Stimulated activated CD4-positive, alpha-beta T cell treated with anti-CD3 and anti-CD28 coated beads, Interleukin-12 subunit alpha, Interleukin-12 subunit beta, amount 100 ng/mL, for 48 hours (primary cell): Measurements from ENCODE around the gene TMC8.
"Not testable (repeated sequence)": the region's sequence is repeated elsewhere in the genome, so short reads cannot be mapped to it uniquely, and the experiment has no call there.

ENCODE experiments used
- DNase-seq, 3 donors: peaks; one replicate each; pipeline ENCODE4 v3.0.0-alpha.2; 2020; ENCODE audit warnings: low read depth in 2 of 3, low spot score in 1 of 3

Gene TMC8

GRCh38 chr17:78110363-78111015 is 20.1 kb upstream of the TMC8 start:
- no peak for DNase-seq

GRCh38 chr17:78111016-78111726 is 19.4 kb upstream of the TMC8 start:
- no peak for DNase-seq

GRCh38 chr17:78111727-78112517 is 18.6 kb upstream of the TMC8 start:
- DNase-seq = no peak

GRCh38 chr17:78112518-78113471 is 17.8 kb upstream of the TMC8 start:
- DNase-seq = peak; percentile 62 to 88 (median 71)

- DNase-seq = no peak
Observed at GRCh38 chr17:78113804-78114785, 16.5 kb upstream of the TMC8 start.

- DNase-seq = no peak
Observed at GRCh38 chr17:78114831-78115723, 15.5 kb upstream of the TMC8 start.

GRCh38 chr17:78115803-78116202 is 14.8 kb upstream of the TMC8 start:
- not testable (repeated sequence) for DNase-seq

- DNase-seq = no peak
Observed at GRCh38 chr17:78116411-78116810, 14.2 kb upstream of the TMC8 start.

GRCh38 chr17:78117027-78117981 is 13.3 kb upstream of the TMC8 start:
- DNase-seq = no peak

- no peak for DNase-seq
Observed at GRCh38 chr17:78118801-78119241, 11.8 kb upstream of the TMC8 start.

GRCh38 chr17:78120537-78120936 is 10.0 kb upstream of the TMC8 start:
- no peak for DNase-seq

- DNase-seq = no peak
Observed at GRCh38 chr17:78120971-78121800, 9.4 kb upstream of the TMC8 start.

- no peak for DNase-seq
Observed at GRCh38 chr17:78121801-78122215, 8.8 kb upstream of the TMC8 start.

- DNase-seq = no peak
Observed at GRCh38 chr17:78122216-78122930, 8.2 kb upstream of the TMC8 start.

GRCh38 chr17:78122931-78123249 is 7.7 kb upstream of the TMC8 start:
- no peak for DNase-seq

GRCh38 chr17:78123258-78123929 is 7.2 kb upstream of the TMC8 start:
- DNase-seq = no peak
